Stimulated activated CD4-positive, alpha-beta T cell treated with anti-CD3 and anti-CD28 coated beads, Interleukin-12 subunit alpha, Interleukin-12 subunit beta, amount 100 ng/mL, for 48 hours (primary cell): ENCODE measurements around the gene ENDOG.
"Not testable (repeated sequence)": the region's sequence is repeated elsewhere in the genome, so short reads cannot be mapped to it uniquely, and the experiment has no call there.

Experiments used
- DNase-seq, 3 donors: peaks; one replicate each; pipeline ENCODE4 v3.0.0-alpha.2; 2020; ENCODE audit warnings: low read depth in 2 of 3, low spot score in 1 of 3

Gene ENDOG

GRCh38 chr9:128860937-128861336 lies 42.6 kb downstream of the ENDOG start:
- DNase-seq, result no peak

- DNase-seq, result no peak
These were observed 43.2 kb downstream of the ENDOG start for GRCh38 chr9:128861501-128861900.

GRCh38 chr9:128862401-128862851 lies 44.1 kb downstream of the ENDOG start:
- no peak for DNase-seq

GRCh38 chr9:128863647-128864046 lies 45.3 kb downstream of the ENDOG start:
- peak; percentile 75 to 92 (median 78) for DNase-seq

- DNase-seq, result no peak
These were observed 52.0 kb downstream of the ENDOG start for GRCh38 chr9:128870128-128870940.

- not testable (repeated sequence) for DNase-seq
These were observed 52.6 kb downstream of the ENDOG start for GRCh38 chr9:128870941-128871265.
